HG02970 (cell line): ENCODE results near the gene ARID4B.
"Not testable (repeated sequence)": the region's sequence is repeated elsewhere in the genome, so short reads cannot be mapped to it uniquely, and the experiment has no call there.

ENCODE experiments used
- ATAC-seq: cut with Tn5 transposase; IDR thresholded peaks from one replicate; pipeline ENCODE4 v1.9.1; 2021; ENCODE audit warnings: mild to moderate bottlenecking, moderate library complexity, moderate number of reproducible peaks; ENCODE audit not compliant: unreplicated experiment, low FRiP score

Gene ARID4B

GRCh38 chr1:235330918-235331285 lies 2.9 kb upstream of the ARID4B start:
- no peak for ATAC-seq

GRCh38 chr1:235329139-235329902 lies 1.3 kb upstream of the ARID4B start:
- ATAC-seq, result no peak

- peak; percentile 73 for ATAC-seq
These were observed 526 bp upstream of the ARID4B start, which contains the start of gene GGPS1 for GRCh38 chr1:235328271-235329138. GGPS1 (plus strand) TSS chr1:235328570; CDS start chr1:235335265, 6,695 bp downstream.

- ATAC-seq, result peak; percentile 18
These were observed 1.0 kb downstream of the ARID4B start for GRCh38 chr1:235326719-235327558.

GRCh38 chr1:235325854-235326253 lies 2.1 kb downstream of the ARID4B start:
- ATAC-seq, result no peak

- ATAC-seq, result no peak
These were observed 2.8 kb downstream of the ARID4B start for GRCh38 chr1:235325139-235325538.

GRCh38 chr1:235324296-235324695 lies 3.7 kb downstream of the ARID4B start:
- no peak for ATAC-seq

- no peak for ATAC-seq
These were observed 7.3 kb downstream of the ARID4B start for GRCh38 chr1:235320521-235321179.

- ATAC-seq, result no peak
These were observed 8.7 kb downstream of the ARID4B start for GRCh38 chr1:235319255-235319654.

- no peak for ATAC-seq
These were observed 10.8 kb downstream of the ARID4B start for GRCh38 chr1:235317168-235317567.

- ATAC-seq, result no peak
These were observed 12.2 kb downstream of the ARID4B start for GRCh38 chr1:235315735-235316134.

GRCh38 chr1:235315173-235315572 lies 12.8 kb downstream of the ARID4B start:
- no peak for ATAC-seq

- no peak for ATAC-seq
These were observed 13.9 kb downstream of the ARID4B start for GRCh38 chr1:235313931-235314678.

- no peak for ATAC-seq
These were observed 14.7 kb downstream of the ARID4B start for GRCh38 chr1:235313262-235313661.

- not testable (repeated sequence) for ATAC-seq
These were observed 18.8 kb downstream of the ARID4B start for GRCh38 chr1:235309206-235309605.

- no peak for ATAC-seq
These were observed 20.5 kb downstream of the ARID4B start for GRCh38 chr1:235307158-235308124.

GRCh38 chr1:235304549-235305451 lies 23.2 kb downstream of the ARID4B start:
- ATAC-seq, result no peak
